ENCODE data around the gene CNMD.
"Not testable (repeated sequence)": the region's sequence is repeated elsewhere in the genome, so short reads cannot be mapped to it uniquely, and the experiment has no call there.

CNMD gene

DNA sequence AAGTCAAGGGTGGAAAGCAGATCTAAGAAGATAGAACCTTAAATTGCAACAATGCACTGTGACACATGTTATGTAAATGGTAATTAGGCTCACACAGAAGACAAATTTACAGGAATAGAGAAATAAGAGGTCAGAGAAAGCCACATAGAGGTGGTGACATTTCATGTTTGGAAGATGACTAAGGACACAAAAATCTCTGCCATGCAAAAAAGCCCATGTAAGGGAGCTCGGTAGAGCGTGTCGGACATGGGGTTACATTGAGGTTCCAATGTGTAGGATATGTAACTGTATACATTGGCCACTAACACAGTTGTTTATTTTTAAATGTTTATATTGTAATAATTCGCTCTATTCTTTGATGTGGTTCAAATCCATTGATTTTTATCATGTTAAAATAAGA lies 53.2 kb downstream of the CNMD start:
- DNase-seq (ENCODE audit: low spot score): no peak

DNA sequence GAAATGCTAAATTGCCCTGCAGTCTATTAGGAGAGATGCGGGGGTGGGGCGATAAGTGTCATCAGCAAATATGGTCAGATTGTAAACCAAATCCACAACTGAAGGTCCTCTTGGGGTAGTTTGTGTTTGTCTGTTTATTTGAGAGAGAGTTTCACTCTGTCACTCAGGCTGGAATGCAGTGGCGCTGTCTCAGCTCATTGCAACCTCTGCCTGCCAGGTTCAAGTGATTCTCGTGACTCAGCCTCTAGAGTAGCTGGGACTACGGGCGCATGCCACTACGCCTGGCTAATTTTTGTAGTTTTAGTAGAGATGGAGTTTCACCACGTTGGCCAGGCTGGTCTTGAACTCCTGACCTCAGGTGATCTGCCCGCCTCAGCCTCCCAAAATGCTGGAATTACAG lies 53.8 kb downstream of the CNMD start:
- DNase-seq (ENCODE audit: low spot score): not testable (repeated sequence)

DNA sequence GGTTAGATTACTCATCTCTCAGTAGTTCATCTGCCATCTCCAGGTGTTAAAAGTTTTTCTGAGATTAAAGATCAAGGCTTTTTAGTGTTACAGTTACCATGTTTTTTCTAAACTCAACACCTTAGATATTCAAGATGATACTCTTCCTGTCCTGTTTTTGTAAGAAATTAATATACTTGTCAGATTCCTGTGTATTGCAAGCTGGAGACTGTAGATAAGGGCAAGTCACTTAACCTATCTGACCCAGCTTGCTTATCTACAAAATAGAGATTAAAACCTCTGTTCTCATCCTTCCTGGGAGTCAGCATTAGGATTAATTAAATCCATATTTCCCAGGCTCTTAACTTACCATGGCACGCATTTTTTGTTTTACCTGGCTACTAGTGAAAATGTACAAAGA lies 61.8 kb downstream of the CNMD start:
- no peak for DNase-seq (ENCODE audit: low spot score)

DNA sequence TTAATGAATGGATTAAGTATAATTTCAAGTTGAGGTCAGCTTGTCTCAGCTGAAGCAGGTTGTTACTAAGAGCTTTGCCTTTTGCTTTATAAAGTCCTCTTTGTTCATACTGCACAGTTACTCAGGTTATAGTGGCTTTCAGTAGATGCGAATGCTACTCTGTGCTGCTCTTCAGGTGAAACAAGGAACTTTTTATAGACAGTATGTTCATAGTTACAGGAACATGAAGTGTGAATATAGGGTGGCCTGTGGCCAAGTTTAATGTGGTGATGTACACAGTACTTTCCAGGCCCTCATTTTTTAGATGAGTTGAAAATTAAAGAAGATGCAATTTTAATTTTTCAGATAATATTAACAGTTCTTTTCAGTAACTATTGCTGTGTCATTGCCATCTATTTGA lies 66.2 kb downstream of the CNMD start:
- DNase-seq (ENCODE audit: low spot score): no peak

DNA sequence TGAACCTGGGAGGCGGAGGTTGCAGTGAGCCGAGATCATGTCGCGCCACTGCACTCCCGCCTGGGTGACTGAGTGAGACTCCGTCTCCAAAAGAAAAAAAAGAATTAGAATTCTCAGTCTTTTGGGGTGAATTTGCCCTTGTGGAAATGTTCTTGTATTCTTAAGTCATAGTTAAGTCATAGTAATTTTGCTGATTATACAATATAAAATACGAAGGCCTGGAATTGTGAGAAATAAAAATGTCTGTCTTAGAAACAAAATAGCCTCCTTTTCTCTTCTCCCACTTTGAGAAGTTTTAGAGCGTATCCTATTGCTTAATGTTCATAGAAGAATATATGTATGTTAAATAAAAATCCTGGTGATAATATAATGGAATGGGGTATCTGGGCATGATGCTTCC lies 68.9 kb downstream of the CNMD start:
- no peak for DNase-seq (ENCODE audit: low spot score)

DNA sequence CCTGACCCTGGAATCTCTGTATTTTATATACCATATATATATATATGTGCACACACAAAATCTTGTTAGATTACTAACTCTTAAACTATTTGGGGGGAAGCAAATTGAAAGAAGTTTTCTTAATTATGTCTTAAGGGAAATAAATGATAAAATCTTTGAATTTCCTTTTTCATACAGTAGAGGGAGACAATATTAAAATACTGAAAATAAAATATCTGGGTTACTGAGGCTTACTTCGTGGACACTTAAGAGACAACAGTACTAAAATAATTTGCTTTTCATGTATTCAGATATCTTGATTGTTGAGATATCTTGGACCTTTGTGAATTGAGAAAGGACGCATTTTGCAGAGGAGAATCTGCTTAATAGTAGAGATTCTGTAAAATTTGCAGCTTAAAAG lies 69.9 kb downstream of the CNMD start:
- DNase-seq (ENCODE audit: low spot score): no peak

DNA sequence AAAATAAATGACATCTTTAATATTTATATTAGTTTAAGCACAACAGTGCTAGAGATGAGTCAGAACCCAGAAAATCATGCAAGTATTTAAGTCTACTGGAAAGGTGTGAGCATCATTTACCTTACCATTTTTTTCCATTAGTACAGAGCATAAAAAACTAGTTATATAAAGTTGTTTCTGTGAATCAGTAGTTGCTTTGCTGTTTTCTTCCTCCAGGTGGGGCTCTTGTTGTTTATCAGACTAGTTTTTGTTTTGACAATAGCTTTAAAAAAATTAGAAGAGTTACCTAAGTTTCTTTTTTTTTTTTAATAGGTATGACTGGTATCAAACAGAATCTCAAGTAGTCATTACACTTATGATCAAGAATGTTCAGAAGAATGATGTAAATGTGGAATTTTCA lies 74.3 kb downstream of the CNMD start:
- peak; percentile 24 for DNase-seq (ENCODE audit: low spot score)

DNA sequence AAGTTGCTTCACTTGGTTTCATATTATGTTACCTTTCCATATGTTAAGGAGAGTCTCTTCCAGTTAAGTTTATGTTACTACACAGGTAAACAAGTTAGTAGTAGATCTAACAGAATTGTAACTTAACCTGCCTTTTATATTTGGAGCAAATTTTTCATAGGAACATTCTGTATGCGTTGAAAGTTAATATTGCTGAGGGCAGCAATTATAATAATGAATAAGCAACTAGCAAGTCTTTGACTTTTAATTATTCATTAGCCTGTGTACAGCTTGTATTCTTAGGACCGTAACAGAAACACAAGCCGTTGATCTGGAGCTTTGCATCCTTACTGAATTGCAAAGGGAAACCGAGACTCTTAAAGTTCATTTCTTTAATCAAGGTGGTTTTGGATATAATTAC lies 75.3 kb downstream of the CNMD start:
- no peak for DNase-seq (ENCODE audit: low spot score)

DNA sequence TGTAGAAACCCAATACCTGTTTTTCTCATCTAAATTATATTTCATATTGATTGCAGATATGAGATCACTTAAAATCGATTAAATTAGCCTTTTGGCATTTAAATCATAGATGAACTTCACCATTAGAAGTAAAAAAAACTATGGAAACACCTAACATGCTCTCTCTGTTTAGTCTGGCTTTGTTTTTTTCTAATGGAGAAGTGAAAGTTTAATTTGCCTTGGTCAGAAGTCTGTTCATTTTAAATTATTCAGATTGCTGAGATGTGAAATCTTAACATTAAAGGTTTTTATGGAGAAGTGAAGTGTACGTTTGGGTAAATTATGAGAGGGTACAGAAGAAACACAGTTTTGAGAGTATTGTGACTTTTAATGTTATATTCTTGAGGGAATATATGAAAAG lies 80.3 kb downstream of the CNMD start:
- no peak for DNase-seq (ENCODE audit: low spot score)
